HG03103 (cell line): ENCODE measurements around the gene ECEL1.

Experiments used
- ATAC-seq: cut with Tn5 transposase; IDR thresholded peaks from one replicate; pipeline ENCODE4 v1.9.1; 2021; ENCODE audit warnings: low read depth; ENCODE audit not compliant: unreplicated experiment

ECEL1 gene

GRCh38 chr2:232522623-232523401 is 35.2 kb upstream of the ECEL1 start:
- ATAC-seq = no peak

DNA sequence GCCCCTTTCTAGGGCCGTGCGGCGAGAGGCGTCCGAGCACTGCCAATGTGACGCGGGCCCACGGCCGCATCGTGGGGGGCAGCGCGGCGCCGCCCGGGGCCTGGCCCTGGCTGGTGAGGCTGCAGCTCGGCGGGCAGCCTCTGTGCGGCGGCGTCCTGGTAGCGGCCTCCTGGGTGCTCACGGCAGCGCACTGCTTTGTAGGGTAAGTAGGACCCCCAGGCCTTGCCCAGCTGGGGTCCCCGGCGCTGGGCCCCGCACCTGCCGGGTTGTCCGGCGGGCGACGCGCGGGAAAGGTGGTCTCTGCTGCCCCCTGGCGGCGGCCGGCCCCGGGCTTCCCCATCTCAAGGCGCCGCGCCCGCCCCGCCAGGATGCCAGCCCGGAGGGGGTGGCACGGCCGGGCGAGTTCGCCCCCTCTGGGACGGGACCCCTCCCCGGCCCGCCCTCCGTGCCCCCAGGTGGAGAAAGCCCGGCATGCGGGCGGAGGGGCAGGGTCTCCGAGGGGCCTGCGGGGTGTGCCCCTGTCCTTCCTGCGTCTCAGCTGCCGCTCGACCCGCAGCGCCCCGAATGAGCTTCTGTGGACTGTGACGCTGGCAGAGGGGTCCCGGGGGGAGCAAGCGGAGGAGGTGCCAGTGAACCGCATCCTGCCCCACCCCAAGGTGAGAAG is 34.5 kb upstream of the ECEL1 start:
- ATAC-seq = no peak

GRCh38 chr2:232521098-232521497 is 33.5 kb upstream of the ECEL1 start:
- no peak for ATAC-seq

DNA sequence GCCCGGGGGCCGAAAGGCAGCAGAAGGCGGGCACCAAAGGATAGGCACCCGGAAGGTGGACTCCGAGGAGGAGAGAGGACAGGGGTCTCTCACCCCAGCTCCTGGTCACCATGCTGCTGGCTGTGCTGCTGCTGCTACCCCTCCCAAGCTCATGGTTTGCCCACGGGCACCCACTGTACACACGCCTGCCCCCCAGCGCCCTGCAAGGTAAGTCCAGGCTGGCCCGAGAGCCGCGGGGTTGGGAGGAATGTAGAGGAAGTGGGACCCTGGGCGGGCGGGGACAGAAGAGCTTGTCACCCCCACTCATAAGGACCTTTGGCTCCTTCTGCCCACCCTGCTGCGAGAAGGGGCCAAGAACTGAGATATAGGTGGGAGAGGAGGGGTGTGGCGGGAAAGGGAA is 32.9 kb upstream of the ECEL1 start:
- no peak for ATAC-seq

GRCh38 chr2:232519581-232520438 is 32.2 kb upstream of the ECEL1 start, which contains the start of gene PRSS56:
Gene PRSS56 (plus strand): TSS chr2:232520388. CDS start chr2:232520599, 211 bp downstream.
- ATAC-seq = no peak

GRCh38 chr2:232518844-232519243 is 31.2 kb upstream of the ECEL1 start:
- no peak for ATAC-seq

- ATAC-seq = no peak
These were observed 28.9 kb upstream of the ECEL1 start for GRCh38 chr2:232516551-232516950.

DNA sequence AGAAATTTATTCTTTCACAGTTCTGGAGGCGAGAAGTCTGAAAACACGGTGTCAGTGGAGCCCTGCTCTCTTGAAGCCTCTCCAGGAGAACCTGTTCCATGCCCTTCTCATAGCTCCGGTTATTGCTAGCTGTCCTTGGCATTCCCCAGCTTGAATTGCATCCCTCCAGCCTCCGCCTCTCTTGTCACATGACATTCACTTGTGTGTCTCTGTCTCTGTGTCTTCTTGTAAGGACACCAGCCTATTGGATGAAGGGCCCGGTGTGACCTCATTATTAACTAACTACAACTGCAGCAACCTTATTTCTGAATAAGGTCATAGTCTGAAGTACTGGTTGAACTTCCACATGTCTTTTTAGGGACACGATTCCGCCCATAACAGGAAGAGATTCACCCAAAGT is 28.0 kb upstream of the ECEL1 start:
- no peak for ATAC-seq

- no peak for ATAC-seq
These were observed 25.7 kb upstream of the ECEL1 start for GRCh38 chr2:232513353-232513752.

DNA sequence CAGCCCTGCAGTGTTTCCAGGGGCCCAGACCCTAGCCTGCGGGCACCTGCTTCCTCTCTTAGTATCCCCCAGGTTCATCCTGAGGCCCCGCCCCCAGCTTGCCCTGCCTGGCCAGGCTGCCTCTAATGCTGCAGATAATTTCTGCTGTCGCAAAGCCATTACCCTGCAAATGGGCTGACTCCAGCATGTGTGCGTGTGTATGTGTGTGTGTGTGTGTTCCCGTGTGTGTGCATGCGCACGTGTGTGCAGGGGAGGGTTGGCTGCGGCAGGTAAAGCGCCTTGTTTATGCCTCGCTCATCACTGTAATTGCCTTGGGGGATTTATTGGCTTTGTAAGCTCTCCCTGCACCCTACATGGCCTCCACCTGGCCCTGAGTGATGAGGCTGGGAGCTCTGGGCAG is 25.0 kb upstream of the ECEL1 start:
- no peak for ATAC-seq

- ATAC-seq = no peak
These were observed 23.8 kb upstream of the ECEL1 start for GRCh38 chr2:232511336-232511890.

- no peak for ATAC-seq
These were observed 20.6 kb upstream of the ECEL1 start for GRCh38 chr2:232508251-232508650.

GRCh38 chr2:232506709-232507108 is 19.1 kb upstream of the ECEL1 start:
- ATAC-seq = no peak

DNA sequence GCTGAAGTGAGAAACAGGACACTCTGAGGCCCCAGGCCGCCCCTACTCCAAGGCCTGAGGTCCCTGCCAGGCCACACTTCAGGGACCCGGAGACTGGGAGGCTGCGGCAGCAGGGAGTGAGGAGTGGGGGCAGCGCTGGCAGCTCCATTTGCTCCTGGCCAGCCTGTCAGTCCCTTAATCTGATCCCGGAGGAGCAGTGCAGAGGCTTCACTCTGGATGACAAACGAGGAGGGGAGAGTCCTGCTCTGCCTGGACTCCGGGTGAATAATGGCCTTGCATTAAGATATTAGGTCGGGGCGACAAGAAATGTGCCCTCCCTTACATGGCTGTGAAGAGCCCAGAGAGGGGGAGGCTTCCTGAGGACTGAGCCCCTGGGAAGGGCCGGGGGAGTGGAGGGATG is 18.2 kb upstream of the ECEL1 start:
- ATAC-seq = no peak

- ATAC-seq = no peak
These were observed 16.8 kb upstream of the ECEL1 start for GRCh38 chr2:232504438-232504837.

- ATAC-seq = no peak
These were observed 16.2 kb upstream of the ECEL1 start for GRCh38 chr2:232503809-232504323.

DNA sequence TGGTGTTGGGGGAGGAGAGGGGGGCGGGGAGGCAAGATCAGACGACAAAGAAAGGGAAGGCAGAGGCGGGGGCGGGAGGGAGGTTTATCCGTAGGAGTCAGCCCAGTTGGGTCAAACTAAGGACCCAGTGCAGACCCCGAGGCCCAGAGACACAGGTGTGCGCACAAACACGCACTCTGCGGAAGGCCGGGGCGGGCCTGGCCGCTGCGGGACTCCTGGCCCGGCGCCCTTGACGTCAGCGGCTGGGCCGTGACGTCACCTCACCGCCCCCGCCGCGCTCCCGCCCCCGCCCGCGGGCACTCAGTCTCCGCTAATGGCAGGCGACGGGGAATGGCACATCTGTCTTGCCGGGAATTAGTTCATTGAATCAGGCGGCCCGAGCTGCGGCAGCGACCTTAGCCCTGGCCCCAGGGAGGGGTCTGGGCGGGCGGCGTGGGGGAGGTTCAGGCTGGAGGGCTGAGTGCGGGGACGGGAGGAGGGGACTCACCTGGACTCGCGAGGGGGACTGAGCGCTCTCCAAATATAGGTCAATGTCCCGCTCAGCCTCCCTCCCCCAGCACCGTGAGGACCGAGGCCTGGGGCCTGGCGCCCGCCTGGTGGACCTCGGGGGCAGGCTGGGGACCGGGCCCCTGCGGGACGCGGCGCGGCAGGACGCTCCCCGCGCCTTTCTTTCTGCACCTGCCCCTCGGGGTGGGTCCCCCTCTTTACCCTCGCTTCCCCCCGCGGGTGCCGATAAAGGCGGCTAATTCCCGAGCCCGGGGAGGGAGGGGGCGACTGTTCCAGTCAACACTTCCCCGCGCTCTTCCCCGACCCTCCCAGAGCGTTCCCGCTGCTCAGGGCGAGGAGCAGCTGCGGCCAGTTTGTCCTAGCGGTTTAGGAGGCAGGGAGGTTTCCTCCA is 15.5 kb upstream of the ECEL1 start:
- ATAC-seq = no peak

DNA sequence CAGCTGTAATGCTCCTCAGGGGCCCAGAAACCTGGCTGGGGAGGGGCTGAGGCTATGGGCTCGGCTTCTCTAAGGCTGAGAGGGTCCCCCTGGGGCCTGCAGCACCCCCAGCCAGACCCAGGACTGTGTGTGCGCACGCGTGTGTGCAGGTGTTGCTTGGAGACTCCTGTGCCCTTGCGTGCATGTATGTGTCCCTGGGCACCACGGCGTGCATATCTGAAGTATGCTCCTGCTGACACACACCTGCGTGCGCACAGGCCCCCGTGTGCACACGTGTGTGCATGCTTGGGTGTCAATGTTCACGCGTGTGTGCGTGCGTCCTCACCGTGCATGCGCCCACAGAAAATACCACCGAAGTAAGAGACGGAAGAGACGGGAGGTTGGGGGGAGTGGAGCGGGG is 14.9 kb upstream of the ECEL1 start:
- no peak for ATAC-seq

GRCh38 chr2:232501794-232502390 is 14.3 kb upstream of the ECEL1 start:
- no peak for ATAC-seq
